ENCODE data around the gene PBX3. TPM values are rescaled to one million over a fixed set of nuclear protein-coding genes. Genes with fewer than 3 reads are reported as not detected.
A peak's percentile ranks its signal among the peaks of the same experiment; 100 is the strongest.

PBX3 gene
- total and polyA plus RNA-seq, 12 donors: 14.5 to 79.6 (median 56.3) TPM

DNA sequence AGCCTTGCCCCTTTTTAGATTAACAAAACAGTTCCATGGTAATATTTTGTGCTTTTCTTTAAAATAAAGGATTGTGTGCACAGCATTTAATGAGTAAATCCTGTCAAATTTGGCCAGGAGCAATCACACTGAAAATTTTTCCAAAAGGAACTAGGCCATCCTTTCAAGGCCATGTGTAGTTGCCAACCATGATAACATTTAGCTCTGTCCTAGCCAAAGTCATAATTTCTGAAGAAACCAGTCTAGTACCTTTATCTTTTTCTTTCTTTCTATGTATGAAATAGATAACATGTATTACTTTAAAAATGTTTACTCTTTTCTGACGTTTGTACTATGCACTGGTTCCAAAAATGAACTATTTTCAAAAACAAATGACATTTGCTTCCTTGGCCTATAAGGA lies 143.7 kb downstream of the PBX3 start:
- Histone ChIP-seq H3K36me3 (no peaks in the 10 kb centered on the region), H3K4me1 (peaks cover 3 to 46% (median 15%) of the 10 kb centered on the region in 9 donors), H3K27ac (peak overlapping the region in 4 of 10 donors; percentile 59 to 81 (median 70)), H3K4me3 (peak overlapping the region in 1 of 10 donors; percentile 58), H3K27me3 (peaks cover 0 to 22% (median 0%) of the 10 kb centered on the region in 7 donors), H3K9me3 (no peaks in the 10 kb centered on the region)
- TF ChIP-seq, protein P1, sequence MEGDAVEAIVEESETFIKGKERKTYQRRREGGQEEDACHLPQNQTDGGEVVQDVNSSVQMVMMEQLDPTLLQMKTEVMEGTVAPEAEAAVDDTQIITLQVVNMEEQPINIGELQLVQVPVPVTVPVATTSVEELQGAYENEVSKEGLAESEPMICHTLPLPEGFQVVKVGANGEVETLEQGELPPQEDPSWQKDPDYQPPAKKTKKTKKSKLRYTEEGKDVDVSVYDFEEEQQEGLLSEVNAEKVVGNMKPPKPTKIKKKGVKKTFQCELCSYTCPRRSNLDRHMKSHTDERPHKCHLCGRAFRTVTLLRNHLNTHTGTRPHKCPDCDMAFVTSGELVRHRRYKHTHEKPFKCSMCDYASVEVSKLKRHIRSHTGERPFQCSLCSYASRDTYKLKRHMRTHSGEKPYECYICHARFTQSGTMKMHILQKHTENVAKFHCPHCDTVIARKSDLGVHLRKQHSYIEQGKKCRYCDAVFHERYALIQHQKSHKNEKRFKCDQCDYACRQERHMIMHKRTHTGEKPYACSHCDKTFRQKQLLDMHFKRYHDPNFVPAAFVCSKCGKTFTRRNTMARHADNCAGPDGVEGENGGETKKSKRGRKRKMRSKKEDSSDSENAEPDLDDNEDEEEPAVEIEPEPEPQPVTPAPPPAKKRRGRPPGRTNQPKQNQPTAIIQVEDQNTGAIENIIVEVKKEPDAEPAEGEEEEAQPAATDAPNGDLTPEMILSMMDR (IDR thresholded peaks at IDR 0.05): no peak
- no peak for DNase-seq
- WGBS, 2 donors: 56 to 57% methylated on average over 1 of the region's 1 CpG
- no peak for ATAC-seq
- intact Hi-C loops (cut with DNase I): loop anchor here in 1 of 10 donors (5.0 kb wide), 1 partner anchor 144 kb away; the partner anchor contains the start of gene PBX3

DNA sequence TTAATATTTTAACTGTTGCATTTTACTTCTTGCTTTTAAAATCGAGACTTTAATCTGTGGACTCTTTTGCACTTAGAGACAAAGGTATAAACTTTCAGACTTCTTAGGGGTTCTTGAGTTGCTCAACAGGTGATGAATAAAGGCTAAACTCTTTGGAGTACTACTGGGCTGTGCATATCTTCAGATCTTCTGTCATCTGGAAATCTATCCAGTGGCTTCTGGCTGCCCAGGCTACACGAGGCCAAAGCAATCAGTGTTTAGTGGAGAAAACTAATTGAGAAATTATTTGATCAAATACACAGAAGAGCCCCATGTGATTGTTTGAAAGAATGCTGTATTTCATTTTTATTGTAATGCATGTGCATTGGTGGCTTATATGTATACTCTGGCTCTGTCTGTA lies 146.1 kb downstream of the PBX3 start:
- intact Hi-C loops (cut with DNase I): loop anchor here in 1 of 10 donors (5.0 kb wide), 1 partner anchor 146 kb away; the partner anchor contains the start of gene PBX3
- WGBS, 2 donors: 80 to 85% methylated on average over 2 of the region's 2 CpGs

DNA sequence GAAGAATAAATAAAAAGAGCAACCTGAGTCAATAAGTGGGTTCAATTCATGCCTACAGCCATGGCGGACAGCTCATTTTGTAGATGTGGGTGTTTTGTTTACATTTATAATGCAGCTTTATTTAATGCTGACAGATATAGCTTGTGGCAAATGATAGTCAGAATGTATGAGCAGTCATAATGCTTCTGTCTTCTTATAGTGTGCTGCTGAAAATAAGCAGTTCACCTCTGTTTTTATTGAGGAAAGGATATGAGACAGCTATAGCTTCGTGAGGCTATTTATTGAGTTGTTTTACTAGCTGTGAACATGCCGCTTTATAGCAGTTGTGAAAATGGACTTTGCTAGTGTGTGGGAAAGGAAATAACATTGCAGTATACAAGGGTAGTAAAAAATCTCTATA lies 147.4 kb downstream of the PBX3 start:
- intact Hi-C loops (cut with DNase I): loop anchor here in 1 of 10 donors (5.0 kb wide), 1 partner anchor 147 kb away; the partner anchor contains the start of gene PBX3
- 96 to 98% methylated on average over 3 of the region's 3 CpGs for WGBS, 2 donors
- TF ChIP-seq, protein P1 (IDR thresholded peaks at IDR 0.05): no peak

More for the DNA sequence above, 146.1 kb downstream of the PBX3 start:
- no peak overlapping the region for H3K27ac ChIP-seq
- H3K36me3 ChIP-seq: no peaks in the 10 kb centered on the region
- peaks cover 0 to 25% (median 15%) of the 10 kb centered on the region in 9 donors for H3K4me1 ChIP-seq
- TF ChIP-seq, protein P1 (IDR thresholded peaks at IDR 0.05): no peak
- ATAC-seq (no peak), DNase-seq (no peak)
- no peaks in the 10 kb centered on the region for H3K9me3 ChIP-seq
- no peak overlapping the region for H3K4me3 ChIP-seq
- peaks cover 0 to 22% (median 0%) of the 10 kb centered on the region in 7 donors for H3K27me3 ChIP-seq

DNA sequence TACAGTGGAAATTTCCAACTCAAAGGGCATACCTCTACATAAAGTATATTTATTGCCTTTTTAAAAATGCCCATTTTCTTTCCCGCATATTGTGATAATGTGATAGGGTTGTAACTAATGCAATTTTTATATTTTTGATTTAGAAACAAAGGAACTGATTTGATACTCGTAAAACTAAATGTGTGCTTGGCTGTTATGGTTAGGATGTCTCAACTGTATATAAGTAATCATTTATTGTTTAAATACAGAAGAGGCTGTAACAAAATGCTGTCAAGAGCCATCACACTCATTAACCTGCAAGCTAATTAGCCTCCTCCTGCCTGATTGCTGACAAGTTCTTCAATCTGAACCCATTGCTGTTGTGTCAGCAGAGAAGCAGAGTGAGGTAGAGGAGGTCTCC lies 149.2 kb downstream of the PBX3 start:
- intact Hi-C loops (cut with DNase I): no loop called here
- WGBS, 2 donors: 95% methylated on average over 2 of the region's 2 CpGs
- no peak for DNase-seq
- H3K9me3 ChIP-seq: no peaks in the 10 kb centered on the region
- no peak for ATAC-seq
- TF ChIP-seq, protein P1 (IDR thresholded peaks at IDR 0.05): no peak
- H3K4me1 ChIP-seq: peaks cover 0 to 2% (median 0%) of the 10 kb centered on the region in 9 donors
- no peak overlapping the region for H3K27ac ChIP-seq
- H3K4me3 ChIP-seq: no peak overlapping the region
- H3K27me3 ChIP-seq: no peaks in the 10 kb centered on the region
- H3K36me3 ChIP-seq: no peaks in the 10 kb centered on the region

More for the DNA sequence above, 147.4 kb downstream of the PBX3 start:
- H3K27ac ChIP-seq: no peak overlapping the region
- no peaks in the 10 kb centered on the region for H3K9me3 ChIP-seq
- DNase-seq (no peak), ATAC-seq (no peak)
- no peak overlapping the region for H3K4me3 ChIP-seq
- peaks cover 0 to 15% (median 8%) of the 10 kb centered on the region in 9 donors for H3K4me1 ChIP-seq
- no peaks in the 10 kb centered on the region for H3K36me3 ChIP-seq
- H3K27me3 ChIP-seq: peaks cover 0 to 11% (median 0%) of the 10 kb centered on the region in 7 donors

Data from heart right ventricle (tissue), 16 donors.